Neural progenitor cell (in vitro differentiated cells): ENCODE measurements around the gene RNF220. TPM values are rescaled to one million over a fixed set of nuclear protein-coding genes. Genes with fewer than 3 reads are reported as not detected.

ENCODE experiments used
- DNase-seq: peaks from one replicate; pipeline ENCODE4 v3.0.0-alpha.2; 2016; ENCODE audit warnings: low spot score
- H2AFZ ChIP-seq: fragments of 200-600 bp; sonication (generic); replicated peaks from 2 replicates; pipeline ENCODE4 v1.6.1; 2016; ENCODE audit warnings: antibody characterized with exemption
- H3F3A ChIP-seq: fragments of 200-600 bp; sonication (generic); 2 replicates; pipeline ENCODE4 v1.6.1; 2016; ENCODE audit warnings: antibody characterized with exemption, low read depth
- H3K27ac ChIP-seq: fragments of 200-600 bp; sonication (generic); 2 replicates; pipeline ENCODE4 v1.5.1; 2016; ENCODE audit warnings: mild to moderate bottlenecking
- H3K27me3 ChIP-seq: fragments of 200-600 bp; sonication (generic); 2 replicates; pipeline ENCODE4 v1.6.1; 2016; ENCODE audit warnings: mild to moderate bottlenecking, moderate library complexity
- H3K36me3 ChIP-seq: fragments of 200-600 bp; sonication (generic); 2 replicates; pipeline ENCODE4 v1.5.1; 2016
- H3K4me1 ChIP-seq: fragments of 200-600 bp; sonication (generic); 2 replicates; pipeline ENCODE4 v1.6.1; 2016; ENCODE audit warnings: mixed run types
- H3K4me2 ChIP-seq: fragments of 200-600 bp; sonication (generic); 2 replicates; pipeline ENCODE4 v1.6.1; 2016
- H3K4me3 ChIP-seq: fragments of 200-600 bp; sonication (generic); 2 replicates; pipeline ENCODE4 v1.5.1; 2016
- H3K79me2 ChIP-seq: fragments of 200-600 bp; sonication (generic); 2 replicates; pipeline ENCODE4 v1.6.1; 2016; ENCODE audit warnings: low read depth
- H3K9ac ChIP-seq: fragments of 200-600 bp; sonication (generic); 2 replicates; pipeline ENCODE4 v1.6.1; 2016
- H3K9me3 ChIP-seq: fragments of 200-600 bp; sonication (generic); 2 replicates; pipeline ENCODE4 v1.5.1; 2016; ENCODE audit warnings: low read depth
- H4K20me1 ChIP-seq: fragments of 200-600 bp; sonication (generic); 2 replicates; pipeline ENCODE4 v1.6.1; 2016; ENCODE audit warnings: low read depth
- H3K27ac Mint-ChIP-seq: 3 replicates; pipeline ENCODE4 v1.8.0; 2021; ENCODE audit warnings: mixed read lengths
- H3K27me3 Mint-ChIP-seq: 2 replicates; pipeline ENCODE4 v1.8.0; 2022; ENCODE audit warnings: low read depth, mild to moderate bottlenecking, inconsistent platforms, moderate library complexity, mixed read lengths; ENCODE audit not compliant: insufficient read depth
- H3K36me3 Mint-ChIP-seq: 3 replicates; pipeline ENCODE4 v1.8.0; 2021; ENCODE audit warnings: mixed read lengths
- H3K4me1 Mint-ChIP-seq: 3 replicates; pipeline ENCODE4 v1.8.0; 2021; ENCODE audit warnings: mixed read lengths
- H3K4me3 Mint-ChIP-seq: 3 replicates; pipeline ENCODE4 v1.8.0; 2021; ENCODE audit warnings: mild to moderate bottlenecking, moderate library complexity, mixed read lengths
- H3K9me3 Mint-ChIP-seq: 3 replicates; pipeline ENCODE4 v1.8.0; 2020; ENCODE audit warnings: mixed read lengths
- CTCF ChIP-seq: fragments of 200-600 bp; sonication (generic); IDR thresholded peaks from 2 replicates; pipeline ENCODE4 v1.5.1; 2017; ENCODE audit warnings: antibody characterized with exemption, mild to moderate bottlenecking
- EZH2 ChIP-seq: fragments of 200-600 bp; sonication (generic); IDR thresholded peaks from 2 replicates; pipeline ENCODE4 v1.6.1; 2017; ENCODE audit warnings: antibody characterized with exemption, mild to moderate bottlenecking, moderate library complexity
- EZH2phosphoT487 ChIP-seq: fragments of 200-600 bp; sonication (generic); IDR thresholded peaks from 2 replicates; pipeline ENCODE4 v1.6.1; 2017; ENCODE audit warnings: antibody characterized with exemption
- total RNA-seq: library from RNA; depleted of rRNA; stranded (reverse); fragments of >200 nt; gene quantifications from 2 replicates; pipeline ENCODE4 v1.2.3, GENCODE V29; 2015; ENCODE audit warnings: low replicate concordance

Gene RNF220
- total RNA-seq, 1 donor from 2014 or later, result 93.8 TPM

- H3K4me3 Mint-ChIP-seq, result peak overlapping the region; percentile 71
- peak; percentile 91 for DNase-seq
- peaks cover 28% of the 10 kb centered on the region for H3K4me1 ChIP-seq
- no peaks in the 10 kb centered on the region for H3K36me3 ChIP-seq
- no peak overlapping the region for H3K9ac ChIP-seq
- peak overlapping the region; percentile 1 for H3K4me3 ChIP-seq
- peaks cover 100% of the 10 kb centered on the region for H3K27me3 ChIP-seq
- H3K27me3 Mint-ChIP-seq, result peaks cover 78% of the 10 kb centered on the region
- no peak overlapping the region for H3K27ac Mint-ChIP-seq
- no peak overlapping the region for H2AFZ ChIP-seq
- H3K9me3 ChIP-seq, result no peaks in the 10 kb centered on the region
- no peaks in the 10 kb centered on the region for H3K9me3 Mint-ChIP-seq
- no peaks in the 10 kb centered on the region for H3K36me3 Mint-ChIP-seq
- peak overlapping the region; percentile 68 for H3K4me2 ChIP-seq
- H3K4me1 Mint-ChIP-seq, result peaks cover 71% of the 10 kb centered on the region
- H3F3A ChIP-seq, result peaks cover 47% of the 10 kb centered on the region
- no peaks in the 10 kb centered on the region for H3K79me2 ChIP-seq
- H3K27ac ChIP-seq, result no peak overlapping the region
- peaks cover 82% of the 10 kb centered on the region for H4K20me1 ChIP-seq
- no peak for TF ChIP-seq EZH2
- TF ChIP-seq EZH2phosphoT487, result peak; percentile 99
Measured at GRCh38 chr1:44507490-44508396, 102.7 kb downstream of the RNF220 start.

GRCh38 chr1:44508397-44508745 lies 103.3 kb downstream of the RNF220 start:
- Histone ChIP-seq H3K79me2 (no peaks in the 10 kb centered on the region), H3K9ac (no peak overlapping the region), H3K36me3 (no peaks in the 10 kb centered on the region), H3K4me2 (no peak overlapping the region), H3K27me3 (peaks cover 100% of the 10 kb centered on the region), H3K4me1 (peaks cover 28% of the 10 kb centered on the region), H2AFZ (no peak overlapping the region), H3K27ac (no peak overlapping the region), H3K4me3 (no peak overlapping the region), H4K20me1 (peaks cover 86% of the 10 kb centered on the region), H3F3A (peaks cover 45% of the 10 kb centered on the region), H3K9me3 (no peaks in the 10 kb centered on the region)
- Mint-ChIP-seq H3K27ac (no peak overlapping the region), H3K4me1 (peaks cover 70% of the 10 kb centered on the region), H3K27me3 (peaks cover 78% of the 10 kb centered on the region), H3K36me3 (no peaks in the 10 kb centered on the region), H3K9me3 (no peaks in the 10 kb centered on the region), H3K4me3 (peak overlapping the region; percentile 65)
- no peak for DNase-seq
- TF ChIP-seq CTCF, result no peak
- TF ChIP-seq EZH2, result no peak
- no peak for TF ChIP-seq EZH2phosphoT487

- Mint-ChIP-seq H3K4me3 (peak overlapping the region; percentile 4), H3K9me3 (peaks cover 7% of the 10 kb centered on the region), H3K4me1 (peaks cover 48% of the 10 kb centered on the region), H3K36me3 (peaks cover 3% of the 10 kb centered on the region), H3K27me3 (peaks cover 74% of the 10 kb centered on the region), H3K27ac (no peak overlapping the region)
- Histone ChIP-seq H3K9me3 (no peaks in the 10 kb centered on the region), H3K4me3 (no peak overlapping the region), H4K20me1 (peaks cover 56% of the 10 kb centered on the region), H3K36me3 (no peaks in the 10 kb centered on the region), H3K27ac (no peak overlapping the region), H2AFZ (no peak overlapping the region), H3F3A (peaks cover 26% of the 10 kb centered on the region), H3K9ac (no peak overlapping the region), H3K4me1 (peaks cover 17% of the 10 kb centered on the region), H3K79me2 (no peaks in the 10 kb centered on the region), H3K4me2 (no peak overlapping the region), H3K27me3 (peaks cover 100% of the 10 kb centered on the region)
- no peak for DNase-seq
- no peak for TF ChIP-seq EZH2
Measured at GRCh38 chr1:44511363-44511762, 106.3 kb downstream of the RNF220 start.

- Mint-ChIP-seq H3K27me3 (peaks cover 76% of the 10 kb centered on the region), H3K4me1 (peaks cover 44% of the 10 kb centered on the region), H3K36me3 (peaks cover 3% of the 10 kb centered on the region), H3K4me3 (no peak overlapping the region), H3K9me3 (peaks cover 7% of the 10 kb centered on the region), H3K27ac (no peak overlapping the region)
- DNase-seq, result no peak
- H3F3A ChIP-seq, result peaks cover 22% of the 10 kb centered on the region
- no peak for TF ChIP-seq EZH2
- TF ChIP-seq CTCF, result no peak
- TF ChIP-seq EZH2phosphoT487, result no peak
- H3K27me3 ChIP-seq, result peaks cover 100% of the 10 kb centered on the region
- no peaks in the 10 kb centered on the region for H3K36me3 ChIP-seq
- H3K4me1 ChIP-seq, result peaks cover 14% of the 10 kb centered on the region
- no peak overlapping the region for H3K9ac ChIP-seq
- no peaks in the 10 kb centered on the region for H3K9me3 ChIP-seq
- no peak overlapping the region for H3K27ac ChIP-seq
- H3K4me2 ChIP-seq, result no peak overlapping the region
- no peak overlapping the region for H3K4me3 ChIP-seq
- no peaks in the 10 kb centered on the region for H3K79me2 ChIP-seq
- H4K20me1 ChIP-seq, result peaks cover 52% of the 10 kb centered on the region
- no peak overlapping the region for H2AFZ ChIP-seq
Measured at GRCh38 chr1:44511769-44512168, 106.7 kb downstream of the RNF220 start.
